Measurements from ENCODE around the gene TRIM26.

- TF ChIP-seq CTCF (IDR thresholded peaks at IDR 0.05; ENCODE audit: low read depth, low read length, poor library complexity, severe bottlenecking) (no peak), EZH2phosphoT487 (IDR thresholded peaks at IDR 0.05; ENCODE audit: borderline replicate concordance, low read length) (no peak)
These were observed 70.5 kb downstream of the TRIM26 start for GRCh38 chr6:30142665-30143064.

Measured in DOHH2 (cell line).